GM21367 (cell line): ENCODE measurements around the gene CUL9.

Experiments
- ATAC-seq: cut with Tn5 transposase; IDR thresholded peaks from one replicate; pipeline ENCODE4 v1.9.1; 2021; ENCODE audit not compliant: unreplicated experiment

Gene CUL9

DNA sequence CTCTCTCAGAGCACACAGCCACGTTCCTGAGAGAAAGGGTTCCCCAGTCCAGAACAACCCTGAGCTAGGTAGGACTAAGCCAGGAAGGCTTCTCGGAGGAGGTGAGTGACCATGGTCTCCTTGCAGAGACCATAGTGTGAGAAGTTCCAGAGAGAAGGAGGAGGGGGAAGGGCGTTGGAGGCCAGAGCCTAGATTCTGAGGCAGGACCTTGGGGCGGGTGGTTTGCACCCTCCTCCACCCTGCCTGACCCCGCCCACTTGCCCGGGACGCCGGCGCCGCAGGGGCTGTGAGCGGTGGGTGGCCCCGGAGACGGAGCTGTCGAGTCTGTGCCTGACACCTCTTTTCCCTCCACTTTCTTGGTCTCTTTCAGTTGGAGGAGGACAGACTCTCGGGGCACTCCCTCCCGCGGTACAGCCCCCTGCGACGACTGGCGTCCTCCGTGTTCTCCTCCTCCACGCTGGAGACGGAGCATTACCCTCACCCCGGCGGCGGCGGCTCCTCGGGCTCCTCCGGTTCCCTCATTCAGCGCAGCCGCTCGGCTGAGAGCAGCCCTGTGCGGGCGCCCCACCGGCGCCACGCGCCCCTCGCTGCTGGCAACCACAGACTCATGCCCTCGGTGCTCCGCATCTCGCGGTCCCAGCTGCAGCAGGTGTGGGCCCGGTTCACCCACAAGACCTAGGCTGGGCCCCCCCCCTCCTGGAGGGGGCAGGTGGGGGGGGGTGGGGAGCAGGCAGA, 87.4 kb downstream of the CUL9 start:
- no peak for ATAC-seq

DNA sequence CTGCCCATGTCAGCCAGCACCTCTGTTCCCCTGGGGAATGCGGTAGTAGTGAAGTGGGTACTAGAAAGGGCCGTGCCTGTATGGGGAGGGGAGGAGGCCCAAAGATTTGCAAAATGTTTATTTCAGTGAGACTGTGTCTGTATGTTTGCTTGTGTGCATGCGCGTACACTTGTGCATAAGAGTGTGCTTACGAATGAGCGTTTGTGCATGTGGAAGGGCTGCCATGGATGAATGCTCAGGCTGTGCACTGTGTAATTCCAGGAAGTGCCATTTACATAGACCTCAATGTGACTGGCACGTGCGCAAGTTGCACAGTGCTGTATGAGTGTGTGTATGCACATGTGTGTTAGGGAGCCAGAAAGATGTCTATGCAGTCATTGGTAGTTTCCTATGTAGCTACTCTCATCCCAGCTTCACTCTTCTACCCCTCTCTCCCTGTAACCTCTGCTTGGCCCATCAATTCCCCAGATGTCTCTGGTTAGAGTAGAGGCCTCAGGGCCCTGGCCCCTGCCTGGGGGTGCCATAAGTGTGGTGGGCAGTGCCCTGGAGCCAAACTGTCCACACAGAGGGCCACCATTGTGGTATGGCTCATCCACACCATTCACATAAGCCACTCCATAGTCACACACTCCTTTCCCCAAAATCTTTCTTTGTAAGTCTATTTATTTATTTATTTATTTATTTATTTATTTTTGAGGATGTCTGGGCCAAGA, 89.3 kb downstream of the CUL9 start:
- no peak for ATAC-seq

DNA sequence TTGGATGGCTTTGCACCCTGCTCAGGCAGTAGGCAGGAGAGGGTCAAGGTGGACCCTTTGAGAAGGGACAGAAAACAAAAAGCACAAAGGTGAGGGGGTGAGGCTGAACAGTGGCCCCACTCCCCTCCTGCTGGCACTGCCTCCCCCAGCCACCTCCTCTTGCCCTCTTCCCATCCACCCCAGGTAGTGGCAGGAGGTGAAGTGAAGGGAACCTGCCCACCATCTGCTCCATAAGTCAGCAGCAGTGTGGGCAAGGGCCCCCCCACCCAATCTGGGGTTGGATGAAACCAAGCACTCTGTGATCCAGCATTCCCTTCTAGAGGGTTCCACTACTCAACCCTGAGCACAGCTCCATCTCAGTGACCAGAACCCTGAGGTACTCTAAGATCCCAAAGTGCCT, 89.9 kb downstream of the CUL9 start:
- ATAC-seq: no peak

DNA sequence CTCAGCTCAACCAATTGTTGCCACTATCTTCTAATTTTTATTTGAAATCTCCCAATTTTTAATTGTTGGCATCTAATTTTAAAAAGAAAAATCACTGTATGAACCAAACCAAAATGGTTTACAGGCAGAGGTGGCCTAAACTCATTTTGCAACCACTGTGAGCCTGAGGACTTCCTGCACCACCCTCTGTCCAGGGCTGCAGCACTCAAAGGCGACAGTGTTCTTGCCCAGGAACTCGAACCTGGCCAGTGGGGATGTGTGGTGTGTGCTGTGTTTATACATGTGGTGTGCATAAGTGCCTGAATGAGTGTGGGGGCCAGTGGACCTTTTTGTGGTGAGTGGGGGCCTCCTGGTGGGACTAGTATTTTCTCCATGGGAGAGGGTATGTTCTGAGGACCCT, 91.7 kb downstream of the CUL9 start:
- no peak for ATAC-seq
